Esophagus squamous epithelium (tissue), 4 donors: Measurements from ENCODE around the gene GPBP1.

Experiments used
- POLR2A ChIP-seq, 4 donors: fragments of 450-650 bp; IDR thresholded peaks; one replicate each; pipeline ENCODE4 v1.6.1; 2017; ENCODE audit warnings: antibody characterized with exemption in 4 of 4, mild to moderate bottlenecking in 4 of 4, moderate library complexity in 3 of 4
- TF ChIP-seq, protein P1 (sequence below), 6 experiments: fragments of 450-650 bp in 4 of 6; fragments of 200-600 bp in 2 of 6; sonication (generic) in 2 of 6; IDR thresholded peaks; one replicate each; pipeline ENCODE4 v1.5.1; 2016 to 2019; ENCODE audit warnings: antibody characterized with exemption in 6 of 6, mild to moderate bottlenecking in 4 of 6, moderate library complexity in 4 of 6

- TF ChIP-seq, protein P1, sequence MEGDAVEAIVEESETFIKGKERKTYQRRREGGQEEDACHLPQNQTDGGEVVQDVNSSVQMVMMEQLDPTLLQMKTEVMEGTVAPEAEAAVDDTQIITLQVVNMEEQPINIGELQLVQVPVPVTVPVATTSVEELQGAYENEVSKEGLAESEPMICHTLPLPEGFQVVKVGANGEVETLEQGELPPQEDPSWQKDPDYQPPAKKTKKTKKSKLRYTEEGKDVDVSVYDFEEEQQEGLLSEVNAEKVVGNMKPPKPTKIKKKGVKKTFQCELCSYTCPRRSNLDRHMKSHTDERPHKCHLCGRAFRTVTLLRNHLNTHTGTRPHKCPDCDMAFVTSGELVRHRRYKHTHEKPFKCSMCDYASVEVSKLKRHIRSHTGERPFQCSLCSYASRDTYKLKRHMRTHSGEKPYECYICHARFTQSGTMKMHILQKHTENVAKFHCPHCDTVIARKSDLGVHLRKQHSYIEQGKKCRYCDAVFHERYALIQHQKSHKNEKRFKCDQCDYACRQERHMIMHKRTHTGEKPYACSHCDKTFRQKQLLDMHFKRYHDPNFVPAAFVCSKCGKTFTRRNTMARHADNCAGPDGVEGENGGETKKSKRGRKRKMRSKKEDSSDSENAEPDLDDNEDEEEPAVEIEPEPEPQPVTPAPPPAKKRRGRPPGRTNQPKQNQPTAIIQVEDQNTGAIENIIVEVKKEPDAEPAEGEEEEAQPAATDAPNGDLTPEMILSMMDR (IDR thresholded peaks at IDR 0.05) = no peak
- TF ChIP-seq POLR2A (IDR thresholded peaks at IDR 0.05) = no peak
Measured at GRCh38 chr5:57307516-57307915, 133.7 kb downstream of the GPBP1 start.
